Kidney (tissue), 14 donors: Measurements from ENCODE around the gene DOP1B. TPM values are rescaled to one million over a fixed set of nuclear protein-coding genes. Genes with fewer than 3 reads are reported as not detected.
"Not testable (repeated sequence)": the region's sequence is repeated elsewhere in the genome, so short reads cannot be mapped to it uniquely, and the experiment has no call there.

ENCODE experiments used
- DNase-seq, 5 donors: peaks; one replicate each; pipeline ENCODE4 v3.0.0-alpha.2; 2013 to 2020
- FAIRE-seq: peaks from 2 replicates; lab custom pipeline; 2012; peaks lifted over from hg19 to GRCh38; lab: Jason Lieb, UNC
- H3K27ac ChIP-seq, 2 donors: one replicate each; pipeline ENCODE4 v1.7.0; 2013; ENCODE audit warnings: low read depth in 2 of 2, low read length in 2 of 2, inconsistent platforms in 1 of 2
- H3K27me3 ChIP-seq: one replicate; pipeline ENCODE4 v1.7.1; 2013; ENCODE audit warnings: low read length, inconsistent platforms; ENCODE audit not compliant: control insufficient read depth, insufficient read depth
- H3K36me3 ChIP-seq, 3 donors: one replicate each; pipeline versions ENCODE4 v1.7.0 to v1.7.1; 2013; ENCODE audit warnings: low read length in 3 of 3, control low read depth in 1 of 3, inconsistent platforms in 1 of 3; ENCODE audit not compliant: insufficient read depth in 3 of 3, control insufficient read depth in 2 of 3
- H3K4me1 ChIP-seq, 3 donors: one replicate each; pipeline versions ENCODE4 v1.7.0 to v1.7.1; 2013; ENCODE audit warnings: low read length in 3 of 3, inconsistent platforms in 1 of 3, low read depth in 1 of 3; ENCODE audit not compliant: control insufficient read depth in 2 of 3, insufficient read depth in 2 of 3
- H3K4me3 ChIP-seq, 3 donors: one replicate each; pipeline versions ENCODE4 v1.7.0 to v1.8.1; 2013; ENCODE audit warnings: low read length in 3 of 3, control low read depth in 1 of 3, inconsistent platforms in 1 of 3
- H3K9ac ChIP-seq, 3 donors: one replicate each; pipeline versions ENCODE4 v1.7.0 to v1.7.1; 2013; ENCODE audit warnings: low read length in 3 of 3, control low read depth in 1 of 3, inconsistent platforms in 1 of 3
- H3K9me3 ChIP-seq, 3 donors: one replicate each; pipeline versions ENCODE4 v1.7.0 to v1.7.1; 2013; ENCODE audit warnings: low read length in 3 of 3, control low read depth in 1 of 3, inconsistent platforms in 1 of 3; ENCODE audit not compliant: control insufficient read depth in 2 of 3, insufficient read depth in 1 of 3
- intact Hi-C: fragments of 100-400 bp; cut with DNase I; formaldehyde crosslinking; loops from one replicate; pipeline ENCODE4 v1.11.1; 2022
- polyA plus RNA-seq: library from polyadenylated mRNA; stranded (reverse); fragments of 350-450 nt; fragmentation: Illumina TruSeq; extraction: RNeasy Lipid Tissue Mini Kit (QIAGEN cat#74804); gene quantifications from one replicate; pipeline ENCODE4 v1.2.3, GENCODE V29; 2014; ENCODE audit warnings: low read depth, low replicate concordance; ENCODE audit not compliant: insufficient read depth
- total RNA-seq: library from RNA; stranded (reverse); fragmentation: NEBNext Ultra II Directional; extraction: Animal tissue kit (Norgen Biotek cat#: 25700); gene quantifications from one replicate; pipeline ENCODE4 v1.2.1, GENCODE V29; 2021
- TF ChIP-seq, protein P1 (sequence below): IDR thresholded peaks from 3 replicates; pipeline ENCODE4 v1.5.1; 2012; ENCODE audit warnings: mild to moderate bottlenecking, moderate library complexity, borderline replicate concordance; ENCODE audit not compliant: insufficient read depth; ENCODE audit errors: extremely low read depth
- donor health status: control.
- donor health status: control.
- donor health status: control.
- donor health status: control.
- donor health status: control.
- donor health status: DM: yes; HTN: yes; CAD: no.
- donor health status: Normal renal cell carcinoma (clear cell type).

DOP1B gene
- total and polyA plus RNA-seq, 2 donors from 2014 or later, result 1.2 to 19.2 TPM

DNA sequence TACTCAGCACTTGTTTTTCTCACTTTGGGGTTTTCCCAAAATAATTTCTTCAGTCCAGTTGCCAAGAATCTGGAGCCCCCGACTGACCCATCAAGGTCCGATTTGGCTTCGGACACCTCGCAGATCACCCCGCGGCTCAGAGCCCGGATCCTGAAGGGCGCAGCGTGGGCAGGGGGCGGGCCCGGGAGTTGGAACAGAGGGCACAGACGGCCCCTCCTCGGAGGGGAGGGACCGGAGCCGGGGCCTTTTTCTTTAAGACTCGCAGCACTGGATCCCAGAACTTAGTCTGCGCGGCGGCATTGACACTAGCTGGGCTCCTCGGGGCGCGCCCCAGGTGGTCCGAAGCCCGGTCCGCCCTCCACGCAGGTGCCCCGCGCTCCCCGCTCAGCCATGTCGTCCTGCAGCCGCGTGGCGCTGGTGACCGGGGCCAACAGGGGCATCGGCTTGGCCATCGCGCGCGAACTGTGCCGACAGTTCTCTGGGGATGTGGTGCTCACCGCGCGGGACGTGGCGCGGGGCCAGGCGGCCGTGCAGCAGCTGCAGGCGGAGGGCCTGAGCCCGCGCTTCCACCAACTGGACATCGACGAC, 21.7 kb upstream of the DOP1B start, which contains the start of gene CBR3:
TSS of gene CBR3 (plus strand) at position 277 of the 588 bp plus-strand sequence. CDS start at position 391, 114 bp downstream.
- Histone ChIP-seq H3K27ac (peak within 1 kb of the TSS; percentile 63 to 68), H3K27me3 (peaks cover 4% of the 10 kb centered on the region), H3K9ac (peak within 1 kb of the TSS; percentile 8 to 61 (median 15)), H3K4me3 (peak within 1 kb of the TSS; percentile 58 to 79 (median 75)), H3K9me3 (no peaks in the 10 kb centered on the region), H3K36me3 (no peaks in the 10 kb centered on the region), H3K4me1 (peaks cover 0 to 8% (median 0%) of the 10 kb centered on the region in 3 donors)
- TF ChIP-seq, protein P1, sequence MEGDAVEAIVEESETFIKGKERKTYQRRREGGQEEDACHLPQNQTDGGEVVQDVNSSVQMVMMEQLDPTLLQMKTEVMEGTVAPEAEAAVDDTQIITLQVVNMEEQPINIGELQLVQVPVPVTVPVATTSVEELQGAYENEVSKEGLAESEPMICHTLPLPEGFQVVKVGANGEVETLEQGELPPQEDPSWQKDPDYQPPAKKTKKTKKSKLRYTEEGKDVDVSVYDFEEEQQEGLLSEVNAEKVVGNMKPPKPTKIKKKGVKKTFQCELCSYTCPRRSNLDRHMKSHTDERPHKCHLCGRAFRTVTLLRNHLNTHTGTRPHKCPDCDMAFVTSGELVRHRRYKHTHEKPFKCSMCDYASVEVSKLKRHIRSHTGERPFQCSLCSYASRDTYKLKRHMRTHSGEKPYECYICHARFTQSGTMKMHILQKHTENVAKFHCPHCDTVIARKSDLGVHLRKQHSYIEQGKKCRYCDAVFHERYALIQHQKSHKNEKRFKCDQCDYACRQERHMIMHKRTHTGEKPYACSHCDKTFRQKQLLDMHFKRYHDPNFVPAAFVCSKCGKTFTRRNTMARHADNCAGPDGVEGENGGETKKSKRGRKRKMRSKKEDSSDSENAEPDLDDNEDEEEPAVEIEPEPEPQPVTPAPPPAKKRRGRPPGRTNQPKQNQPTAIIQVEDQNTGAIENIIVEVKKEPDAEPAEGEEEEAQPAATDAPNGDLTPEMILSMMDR, result no peak
- DNase-seq (peak in 3 of 5 donors; percentile 38 to 88 (median 65)), FAIRE-seq (no peak)
- intact Hi-C loops, result no loop called here

DNA sequence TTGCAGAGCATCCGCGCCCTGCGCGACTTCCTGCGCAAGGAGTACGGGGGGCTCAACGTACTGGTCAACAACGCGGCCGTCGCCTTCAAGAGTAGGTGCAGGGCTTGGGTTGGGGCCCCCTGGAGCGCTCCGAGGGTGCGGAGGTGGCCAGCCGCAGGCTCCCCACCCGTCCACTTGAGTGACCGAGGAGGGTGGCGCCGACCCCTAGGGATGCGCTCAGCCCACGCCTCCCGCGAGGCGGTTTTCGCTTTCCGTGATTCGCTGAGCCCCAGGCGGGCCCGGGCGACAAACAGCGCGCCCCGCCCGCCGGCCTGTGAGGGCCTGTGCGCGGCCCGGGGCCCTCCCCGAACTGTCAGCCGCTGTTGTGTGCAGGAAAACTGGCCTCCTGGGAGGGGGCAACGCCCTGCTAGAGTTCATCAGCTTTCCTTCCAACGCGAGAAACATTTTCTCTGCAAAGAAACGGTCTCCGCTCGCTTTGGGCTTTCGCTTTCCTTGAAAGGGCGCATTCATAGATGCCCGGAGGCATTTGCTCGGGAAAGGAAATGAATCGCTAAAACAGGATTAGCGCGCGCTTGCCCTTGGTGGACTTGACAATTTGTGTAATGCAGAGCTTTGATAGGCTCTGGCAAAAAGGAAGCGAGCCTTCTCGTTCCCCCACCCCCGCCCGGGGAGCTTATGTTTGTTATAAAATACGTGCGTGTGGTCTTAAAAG, 21.1 kb upstream of the DOP1B start:
- Histone ChIP-seq H3K9me3 (no peaks in the 10 kb centered on the region), H3K27ac (peak overlapping the region; percentile 63 to 68), H3K4me3 (peak overlapping the region; percentile 58 to 79 (median 75)), H3K27me3 (peaks cover 4% of the 10 kb centered on the region), H3K9ac (peak overlapping the region; percentile 8 to 61 (median 15)), H3K4me1 (peaks cover 0 to 7% (median 0%) of the 10 kb centered on the region in 3 donors), H3K36me3 (no peaks in the 10 kb centered on the region)
- intact Hi-C loops, result no loop called here
- FAIRE-seq (no peak), DNase-seq (peak; percentile 67 to 87 (median 83))
- TF ChIP-seq, protein P1, result no peak

GRCh38 chr21:36139791-36140190, 16.8 kb upstream of the DOP1B start:
- H3K27me3 ChIP-seq, H3K27ac ChIP-seq, H3K36me3 ChIP-seq, H3K4me1 ChIP-seq, H3K9ac ChIP-seq, DNase-seq, H3K9me3 ChIP-seq, FAIRE-seq, H3K4me3 ChIP-seq: not testable (repeated sequence)
- intact Hi-C loops, result loop anchor here (10.0 kb wide), 1 partner anchor 65 kb away; no protein-coding TSS in a partner anchor

GRCh38 chr21:36141513-36141925, 15.1 kb upstream of the DOP1B start:
- intact Hi-C loops, result loop anchor here (10.0 kb wide), 1 partner anchor 63 kb away; no protein-coding TSS in a partner anchor
- DNase-seq, result peak; percentile 87 to 95 (median 91)
- H3K27ac ChIP-seq, result no peak overlapping the region

DNA sequence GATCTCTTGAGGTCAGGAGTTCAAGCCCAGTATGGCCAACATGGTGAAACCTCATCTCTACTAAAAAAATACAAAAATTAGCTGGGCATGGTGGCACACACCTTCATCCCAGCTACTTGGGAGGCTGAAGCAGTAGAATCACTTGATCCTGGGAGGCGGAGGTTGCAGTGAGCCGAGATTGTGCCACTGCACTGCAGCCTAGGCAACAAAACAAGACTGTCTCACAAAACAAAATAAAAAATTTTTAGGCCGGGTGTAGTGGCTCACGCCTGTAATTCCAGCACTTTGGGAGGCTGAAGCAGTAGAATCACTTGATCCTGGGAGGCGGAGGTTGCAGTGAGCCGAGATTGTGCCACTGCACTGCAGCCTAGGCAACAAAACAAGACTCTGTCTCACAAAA, 12.4 kb upstream of the DOP1B start:
- H3K4me1 ChIP-seq, FAIRE-seq, H3K27ac ChIP-seq, H3K36me3 ChIP-seq, H3K9me3 ChIP-seq, DNase-seq, H3K4me3 ChIP-seq, H3K27me3 ChIP-seq, H3K9ac ChIP-seq: not testable (repeated sequence)
- intact Hi-C loops, result loop anchor here (10.0 kb wide), 1 partner anchor 61 kb away; no protein-coding TSS in a partner anchor

More at GRCh38 chr21:36141513-36141925, 15.1 kb upstream of the DOP1B start:
- Histone ChIP-seq H3K36me3 (no peaks in the 10 kb centered on the region), H3K9me3 (no peaks in the 10 kb centered on the region), H3K4me1 (peaks cover 0 to 4% (median 0%) of the 10 kb centered on the region in 3 donors), H3K27me3 (no peaks in the 10 kb centered on the region), H3K9ac (no peak overlapping the region), H3K4me3 (no peak overlapping the region)
- TF ChIP-seq, protein P1, result peak; percentile 83
- FAIRE-seq, result no peak
